Esophagus squamous epithelium (tissue), 4 donors: ENCODE results near the gene TGFBRAP1.

Experiments used
- POLR2A ChIP-seq, 4 donors: fragments of 450-650 bp; IDR thresholded peaks; one replicate each; pipeline ENCODE4 v1.6.1; 2017; ENCODE audit warnings: antibody characterized with exemption in 4 of 4, mild to moderate bottlenecking in 4 of 4, moderate library complexity in 3 of 4
- TF ChIP-seq, protein P1 (sequence below), 6 experiments: fragments of 450-650 bp in 4 of 6; fragments of 200-600 bp in 2 of 6; sonication (generic) in 2 of 6; IDR thresholded peaks; one replicate each; pipeline ENCODE4 v1.5.1; 2016 to 2019; ENCODE audit warnings: antibody characterized with exemption in 6 of 6, mild to moderate bottlenecking in 4 of 6, moderate library complexity in 4 of 6

DNA sequence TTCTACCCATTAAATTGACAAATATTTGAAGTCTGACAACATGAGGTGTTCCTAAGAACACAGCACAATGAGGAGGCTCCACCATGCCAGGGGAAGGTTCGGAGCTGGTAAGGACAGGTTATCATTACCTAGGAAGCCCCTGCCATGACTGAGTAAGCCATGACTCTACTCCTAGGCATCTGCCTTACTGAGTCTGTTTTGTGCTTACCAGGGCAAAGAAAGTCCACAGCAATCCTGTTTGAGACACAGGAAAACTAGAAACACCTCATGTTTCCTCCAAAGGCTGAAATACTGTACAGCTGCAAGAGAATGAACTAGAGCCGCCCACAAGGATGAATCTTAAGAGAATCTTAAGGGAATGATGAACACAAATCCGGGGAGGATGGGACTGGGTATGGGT lies 11.6 kb downstream of the TGFBRAP1 start:
- TF ChIP-seq, protein P1, sequence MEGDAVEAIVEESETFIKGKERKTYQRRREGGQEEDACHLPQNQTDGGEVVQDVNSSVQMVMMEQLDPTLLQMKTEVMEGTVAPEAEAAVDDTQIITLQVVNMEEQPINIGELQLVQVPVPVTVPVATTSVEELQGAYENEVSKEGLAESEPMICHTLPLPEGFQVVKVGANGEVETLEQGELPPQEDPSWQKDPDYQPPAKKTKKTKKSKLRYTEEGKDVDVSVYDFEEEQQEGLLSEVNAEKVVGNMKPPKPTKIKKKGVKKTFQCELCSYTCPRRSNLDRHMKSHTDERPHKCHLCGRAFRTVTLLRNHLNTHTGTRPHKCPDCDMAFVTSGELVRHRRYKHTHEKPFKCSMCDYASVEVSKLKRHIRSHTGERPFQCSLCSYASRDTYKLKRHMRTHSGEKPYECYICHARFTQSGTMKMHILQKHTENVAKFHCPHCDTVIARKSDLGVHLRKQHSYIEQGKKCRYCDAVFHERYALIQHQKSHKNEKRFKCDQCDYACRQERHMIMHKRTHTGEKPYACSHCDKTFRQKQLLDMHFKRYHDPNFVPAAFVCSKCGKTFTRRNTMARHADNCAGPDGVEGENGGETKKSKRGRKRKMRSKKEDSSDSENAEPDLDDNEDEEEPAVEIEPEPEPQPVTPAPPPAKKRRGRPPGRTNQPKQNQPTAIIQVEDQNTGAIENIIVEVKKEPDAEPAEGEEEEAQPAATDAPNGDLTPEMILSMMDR (IDR thresholded peaks at IDR 0.05), result no peak
- TF ChIP-seq POLR2A (IDR thresholded peaks at IDR 0.05), result no peak
